Astrocyte (in vitro differentiated cells and primary cell): ENCODE data around the gene TMEM156.

Source experiments
- EZH2 ChIP-seq: IDR thresholded peaks from 2 replicates; pipeline ENCODE4 v1.6.1; 2012; ENCODE audit warnings: mild to moderate bottlenecking, low read length, inconsistent platforms; ENCODE audit not compliant: insufficient read depth
- TF ChIP-seq, protein P1 (sequence below): IDR thresholded peaks from 2 replicates; pipeline ENCODE4 v1.5.1; 2011; ENCODE audit warnings: low read depth, mild to moderate bottlenecking, inconsistent platforms, low read length, moderate library complexity; ENCODE audit not compliant: insufficient read depth

DNA sequence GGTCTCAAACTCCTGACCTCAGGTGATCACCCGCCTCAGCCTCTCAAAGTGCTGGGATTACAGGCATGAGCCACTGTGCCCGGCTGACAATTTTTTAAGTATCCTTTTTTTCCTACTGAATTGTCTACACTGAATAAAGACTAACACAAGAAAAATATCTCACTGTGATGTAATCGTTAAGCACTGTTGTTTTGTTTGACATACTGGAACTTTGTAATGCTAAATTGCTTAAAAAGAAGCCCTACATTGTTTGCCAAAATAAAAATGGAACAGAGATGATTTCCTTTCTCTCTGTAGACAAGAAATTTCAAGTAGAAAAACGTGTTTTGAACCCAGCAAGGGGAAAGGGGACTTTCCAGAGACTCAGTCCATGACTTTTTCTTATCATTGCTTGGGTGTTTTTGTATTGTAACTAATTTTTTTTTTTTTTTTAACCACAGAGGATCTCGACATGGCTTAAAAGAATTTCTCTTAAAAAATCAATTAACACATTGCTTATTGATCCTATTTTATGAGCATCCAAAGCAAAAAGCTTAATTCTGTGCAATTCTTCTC lies 74.9 kb downstream of the TMEM156 start:
- TF ChIP-seq, protein P1, sequence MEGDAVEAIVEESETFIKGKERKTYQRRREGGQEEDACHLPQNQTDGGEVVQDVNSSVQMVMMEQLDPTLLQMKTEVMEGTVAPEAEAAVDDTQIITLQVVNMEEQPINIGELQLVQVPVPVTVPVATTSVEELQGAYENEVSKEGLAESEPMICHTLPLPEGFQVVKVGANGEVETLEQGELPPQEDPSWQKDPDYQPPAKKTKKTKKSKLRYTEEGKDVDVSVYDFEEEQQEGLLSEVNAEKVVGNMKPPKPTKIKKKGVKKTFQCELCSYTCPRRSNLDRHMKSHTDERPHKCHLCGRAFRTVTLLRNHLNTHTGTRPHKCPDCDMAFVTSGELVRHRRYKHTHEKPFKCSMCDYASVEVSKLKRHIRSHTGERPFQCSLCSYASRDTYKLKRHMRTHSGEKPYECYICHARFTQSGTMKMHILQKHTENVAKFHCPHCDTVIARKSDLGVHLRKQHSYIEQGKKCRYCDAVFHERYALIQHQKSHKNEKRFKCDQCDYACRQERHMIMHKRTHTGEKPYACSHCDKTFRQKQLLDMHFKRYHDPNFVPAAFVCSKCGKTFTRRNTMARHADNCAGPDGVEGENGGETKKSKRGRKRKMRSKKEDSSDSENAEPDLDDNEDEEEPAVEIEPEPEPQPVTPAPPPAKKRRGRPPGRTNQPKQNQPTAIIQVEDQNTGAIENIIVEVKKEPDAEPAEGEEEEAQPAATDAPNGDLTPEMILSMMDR = no peak
- TF ChIP-seq EZH2 = no peak
